GM23338 (cell line): ENCODE data around the gene CAPN10. TPM values are rescaled to one million over a fixed set of nuclear protein-coding genes. Genes with fewer than 3 reads are reported as not detected.
A peak's percentile ranks its signal among the peaks of the same experiment; 100 is the strongest.

Experiments
- ATAC-seq: fragments of 200-7000 bp; cut with Tn5 transposase; 3 replicates; pipeline ENCODE4 v1.9.1; 2020
- DNase-seq: peaks from one replicate; pipeline ENCODE4 v3.0.0-alpha.2; 2015; ENCODE audit warnings: low spot score
- H2AFZ ChIP-seq: fragments of 200-600 bp; sonication (generic); 2 replicates; pipeline ENCODE4 v1.8.0; 2016; ENCODE audit warnings: antibody characterized with exemption, mild to moderate bottlenecking, moderate library complexity
- H3F3A ChIP-seq: fragments of 200-600 bp; sonication (generic); replicated peaks from 2 replicates; pipeline ENCODE4 v1.8.0; 2017; ENCODE audit warnings: antibody characterized with exemption, mixed run types, low read depth
- H3K27ac ChIP-seq: fragments of 200-600 bp; sonication (generic); 2 replicates; pipeline ENCODE4 v1.6.1; 2016; ENCODE audit warnings: low read depth
- H3K27me3 ChIP-seq: fragments of 200-600 bp; sonication (generic); 2 replicates; pipeline ENCODE4 v1.8.0; 2016; ENCODE audit warnings: mild to moderate bottlenecking, mixed run types, moderate library complexity; ENCODE audit not compliant: insufficient read depth
- H3K36me3 ChIP-seq: fragments of 200-600 bp; sonication (generic); 2 replicates; pipeline ENCODE4 v1.8.0; 2016; ENCODE audit warnings: mild to moderate bottlenecking; ENCODE audit not compliant: insufficient read depth
- H3K4me1 ChIP-seq: fragments of 200-600 bp; sonication (generic); 2 replicates; pipeline ENCODE4 v1.8.0; 2016; ENCODE audit warnings: mild to moderate bottlenecking, moderate library complexity; ENCODE audit not compliant: insufficient read depth
- H3K4me2 ChIP-seq: fragments of 200-600 bp; sonication (generic); 2 replicates; pipeline ENCODE4 v1.7.1; 2017; ENCODE audit warnings: mixed run types
- H3K4me3 ChIP-seq: fragments of 200-600 bp; sonication (generic); 2 replicates; pipeline ENCODE4 v1.6.1; 2016; ENCODE audit warnings: mixed run types
- H3K79me2 ChIP-seq: fragments of 200-600 bp; sonication (generic); replicated peaks from 2 replicates; pipeline ENCODE4 v1.8.0; 2017; ENCODE audit warnings: mild to moderate bottlenecking; ENCODE audit not compliant: insufficient read depth
- H3K9me2 ChIP-seq: fragments of 200-600 bp; sonication (generic); 2 replicates; pipeline ENCODE4 v1.8.0; 2017; ENCODE audit not compliant: insufficient read depth
- H4K20me1 ChIP-seq: fragments of 200-600 bp; sonication (generic); replicated peaks from 2 replicates; pipeline ENCODE4 v1.8.0; 2017; ENCODE audit warnings: mild to moderate bottlenecking; ENCODE audit not compliant: insufficient read depth
- H3K27ac Mint-ChIP-seq: 2 replicates; pipeline ENCODE4 v1.8.0; 2020; ENCODE audit warnings: inconsistent platforms, mild to moderate bottlenecking, moderate library complexity, mixed read lengths
- H3K27me3 Mint-ChIP-seq: 3 replicates; pipeline ENCODE4 v1.8.0; 2022; ENCODE audit warnings: low read depth, mild to moderate bottlenecking, moderate library complexity, mixed read lengths, inconsistent platforms; ENCODE audit not compliant: insufficient read depth, poor library complexity
- H3K36me3 Mint-ChIP-seq: 3 replicates; pipeline ENCODE4 v1.8.0; 2021; ENCODE audit warnings: low read depth, mild to moderate bottlenecking, inconsistent platforms, moderate library complexity, mixed read lengths
- H3K4me1 Mint-ChIP-seq: 3 replicates; pipeline ENCODE4 v1.8.0; 2020; ENCODE audit warnings: mild to moderate bottlenecking, inconsistent platforms, mixed read lengths
- H3K4me3 Mint-ChIP-seq: 3 replicates; pipeline ENCODE4 v1.8.0; 2021; ENCODE audit warnings: moderate library complexity, mild to moderate bottlenecking, inconsistent platforms, mixed read lengths
- H3K9me3 Mint-ChIP-seq: 3 replicates; pipeline ENCODE4 v1.8.0; 2020; ENCODE audit warnings: moderate library complexity, mild to moderate bottlenecking, inconsistent platforms, mixed read lengths
- CREB1 ChIP-seq: fragments of 250-450 bp; sonication (Bioruptor Pico); IDR thresholded peaks from 2 replicates; pipeline ENCODE4 v1.5.0; 2020; ENCODE audit warnings: low read depth, mild to moderate bottlenecking, moderate library complexity
- CTCF ChIP-seq, 2 experiments: fragments of 200-600 bp in 1 of 2; sonication (generic) in 1 of 2; conservative IDR thresholded peaks; 2 replicates each; pipeline versions ENCODE4 v1.5.1 to v1.6.1; 2016 to 2017; ENCODE audit warnings: antibody characterized with exemption in 2 of 2, low read depth in 2 of 2, mild to moderate bottlenecking in 2 of 2, moderate library complexity in 1 of 2
- ETS1 ChIP-seq: IDR thresholded peaks from 2 replicates; pipeline ENCODE4 v1.6.1; 2016; ENCODE audit warnings: antibody characterized with exemption
- EZH2 ChIP-seq: fragments of 200-600 bp; sonication (generic); IDR thresholded peaks from one replicate; pipeline ENCODE4 v1.8.0; 2017; ENCODE audit warnings: antibody characterized with exemption, mild to moderate bottlenecking, low read depth; ENCODE audit not compliant: unreplicated experiment
- EZH2phosphoT487 ChIP-seq: fragments of 200-600 bp; sonication (generic); IDR thresholded peaks from one replicate; pipeline ENCODE4 v1.8.1; 2018; ENCODE audit warnings: antibody characterized with exemption; ENCODE audit not compliant: unreplicated experiment
- JUNB ChIP-seq: IDR thresholded peaks from one replicate; pipeline ENCODE4 v1.6.1; 2016; ENCODE audit warnings: antibody characterized with exemption; ENCODE audit not compliant: unreplicated experiment
- NANOG ChIP-seq: IDR thresholded peaks from 2 replicates; pipeline ENCODE4 v1.6.1; 2016; ENCODE audit warnings: antibody characterized with exemption, borderline replicate concordance
- POLR2AphosphoS5 ChIP-seq: IDR thresholded peaks from 2 replicates; pipeline ENCODE4 v1.6.1; 2016; ENCODE audit warnings: antibody characterized with exemption, low read depth
- REST ChIP-seq: IDR thresholded peaks from one replicate; pipeline ENCODE4 v1.6.1; 2018; ENCODE audit warnings: antibody characterized with exemption; ENCODE audit not compliant: unreplicated experiment
- STAT1 ChIP-seq: IDR thresholded peaks from one replicate; pipeline ENCODE4 v1.6.1; 2016; ENCODE audit warnings: antibody characterized with exemption; ENCODE audit not compliant: unreplicated experiment
- ZNF114 ChIP-seq: fragments of 250-450 bp; sonication (Bioruptor Pico); IDR thresholded peaks from 2 replicates; pipeline ENCODE4 v1.5.0; 2020; ENCODE audit warnings: mild to moderate bottlenecking, moderate library complexity
- ZNF331 ChIP-seq: fragments of 250-450 bp; sonication (Bioruptor Pico); IDR thresholded peaks from 2 replicates; pipeline ENCODE4 v1.5.0; 2020; ENCODE audit warnings: low read depth, mild to moderate bottlenecking, moderate library complexity
- ZNF462 ChIP-seq: fragments of 250-450 bp; sonication (Bioruptor Pico); IDR thresholded peaks from 2 replicates; pipeline ENCODE4 v1.5.0; 2020; ENCODE audit warnings: mild to moderate bottlenecking, moderate library complexity
- polyA plus RNA-seq: library from polyadenylated mRNA; unstranded; fragments of >200 nt; fragmentation: Nextera tagmentation; extraction: Ambion mirVana; gene quantifications from 2 replicates; pipeline ENCODE4 v1.2.1, GENCODE V29; 2016
- total RNA-seq: library from RNA; depleted of rRNA; stranded (reverse); fragments of >200 nt; shearing (Covaris generic); gene quantifications from 2 replicates; pipeline ENCODE4 v1.2.3, GENCODE V29; 2014

CAPN10 gene
- total and polyA plus RNA-seq, 2 experiments from 2014 or later: 30.2 to 59.8 TPM

GRCh38 chr2:240568678-240569522 lies 17.6 kb upstream of the CAPN10 start:
- Mint-ChIP-seq H3K4me3 (peak overlapping the region; percentile 68), H3K36me3 (no peaks in the 10 kb centered on the region), H3K27me3 (peaks cover 36% of the 10 kb centered on the region), H3K27ac (no peak overlapping the region), H3K9me3 (no peaks in the 10 kb centered on the region), H3K4me1 (peaks cover 24% of the 10 kb centered on the region)
- TF ChIP-seq JUNB: no peak
- no peak for TF ChIP-seq ETS1
- no peak for TF ChIP-seq CREB1
- no peak for TF ChIP-seq ZNF331 (CRISPR knock-in tag)
- TF ChIP-seq NANOG: no peak
- no peak for TF ChIP-seq REST
- TF ChIP-seq ZNF462: no peak
- TF ChIP-seq EZH2: no peak
- no peak for TF ChIP-seq ZNF114
- no peak for TF ChIP-seq CTCF (conservative IDR thresholded peaks at IDR 0.05; ENCODE audit: low read depth in 2 of 2)
- TF ChIP-seq POLR2AphosphoS5: no peak
- TF ChIP-seq STAT1: no peak
- TF ChIP-seq EZH2phosphoT487: no peak
- no peak for ATAC-seq
- Histone ChIP-seq H3K36me3 (no peaks in the 10 kb centered on the region), H2AFZ (peak overlapping the region; percentile 66; the same call in 1 of the 2 replicates), H3K4me1 (peaks cover 7% of the 10 kb centered on the region; the same call in 1 of the 2 replicates), H3K27ac (no peak overlapping the region), H3K4me2 (peak overlapping the region; percentile 81), H3K79me2 (no peaks in the 10 kb centered on the region), H3K4me3 (peak overlapping the region; percentile 60), H4K20me1 (no peaks in the 10 kb centered on the region; the same call in 1 of the 2 replicates), H3F3A (peaks cover 7% of the 10 kb centered on the region; the same call in 1 of the 2 replicates), H3K27me3 (peaks cover 32% of the 10 kb centered on the region), H3K9me2 (no peaks in the 10 kb centered on the region)
- peak; percentile 53 for DNase-seq
